Stomach (tissue), 4 donors: ENCODE results near the gene PRND.

ENCODE experiments used
- POLR2A ChIP-seq, 4 donors: fragments of 450-650 bp; IDR thresholded peaks; one replicate each; pipeline ENCODE4 v1.6.1; 2016; ENCODE audit warnings: antibody characterized with exemption in 4 of 4, control low read depth in 2 of 4, mild to moderate bottlenecking in 1 of 4, moderate library complexity in 1 of 4
- TF ChIP-seq, protein P1 (sequence below), 7 experiments: fragments of 450-650 bp in 4 of 7; fragments of 200-600 bp in 3 of 7; sonication (generic) in 3 of 7; IDR thresholded peaks; one replicate each; pipeline ENCODE4 v1.5.1; 2016 to 2019; ENCODE audit warnings: antibody characterized with exemption in 7 of 7, control low read depth in 2 of 7, mild to moderate bottlenecking in 1 of 7

DNA sequence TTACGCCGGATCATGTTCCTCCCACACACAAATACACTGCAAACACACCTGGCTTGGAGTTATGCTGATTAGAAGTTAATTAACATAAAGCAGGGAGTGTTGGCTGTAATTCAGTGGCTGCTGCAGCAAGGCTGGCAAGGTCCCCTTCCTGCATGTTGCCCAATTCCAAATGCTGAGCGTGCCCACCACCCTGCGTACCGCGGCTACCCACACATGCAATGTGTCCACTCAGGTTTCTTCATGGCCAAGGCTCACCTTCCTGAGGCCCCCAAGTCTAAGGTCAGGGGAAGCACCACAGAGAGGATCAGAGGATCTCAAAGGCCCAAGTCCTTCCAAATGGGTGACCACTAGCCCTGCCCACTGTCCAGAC is 11.6 kb upstream of the PRND start:
- TF ChIP-seq, protein P1, sequence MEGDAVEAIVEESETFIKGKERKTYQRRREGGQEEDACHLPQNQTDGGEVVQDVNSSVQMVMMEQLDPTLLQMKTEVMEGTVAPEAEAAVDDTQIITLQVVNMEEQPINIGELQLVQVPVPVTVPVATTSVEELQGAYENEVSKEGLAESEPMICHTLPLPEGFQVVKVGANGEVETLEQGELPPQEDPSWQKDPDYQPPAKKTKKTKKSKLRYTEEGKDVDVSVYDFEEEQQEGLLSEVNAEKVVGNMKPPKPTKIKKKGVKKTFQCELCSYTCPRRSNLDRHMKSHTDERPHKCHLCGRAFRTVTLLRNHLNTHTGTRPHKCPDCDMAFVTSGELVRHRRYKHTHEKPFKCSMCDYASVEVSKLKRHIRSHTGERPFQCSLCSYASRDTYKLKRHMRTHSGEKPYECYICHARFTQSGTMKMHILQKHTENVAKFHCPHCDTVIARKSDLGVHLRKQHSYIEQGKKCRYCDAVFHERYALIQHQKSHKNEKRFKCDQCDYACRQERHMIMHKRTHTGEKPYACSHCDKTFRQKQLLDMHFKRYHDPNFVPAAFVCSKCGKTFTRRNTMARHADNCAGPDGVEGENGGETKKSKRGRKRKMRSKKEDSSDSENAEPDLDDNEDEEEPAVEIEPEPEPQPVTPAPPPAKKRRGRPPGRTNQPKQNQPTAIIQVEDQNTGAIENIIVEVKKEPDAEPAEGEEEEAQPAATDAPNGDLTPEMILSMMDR (IDR thresholded peaks at IDR 0.05), result no peak
- no peak for TF ChIP-seq POLR2A (IDR thresholded peaks at IDR 0.05)
